GM18526 (cell line): ENCODE data around the gene NUAK1.

ENCODE experiments used
- POLR2A ChIP-seq: IDR thresholded peaks from 3 replicates; pipeline ENCODE4 v1.6.1; 2011; ENCODE audit not compliant: insufficient read length; ENCODE audit errors: extremely low read depth

NUAK1 gene

GRCh38 chr12:106125351-106126095 lies 13.2 kb downstream of the NUAK1 start:
- no peak for TF ChIP-seq POLR2A

- no peak for TF ChIP-seq POLR2A
Observed at GRCh38 chr12:106123551-106124081, 15.1 kb downstream of the NUAK1 start.

GRCh38 chr12:106123110-106123509 lies 15.6 kb downstream of the NUAK1 start:
- TF ChIP-seq POLR2A = no peak

- TF ChIP-seq POLR2A = no peak
Observed at GRCh38 chr12:106122004-106122403, 16.8 kb downstream of the NUAK1 start.

GRCh38 chr12:106120519-106121105 lies 18.1 kb downstream of the NUAK1 start:
- TF ChIP-seq POLR2A = no peak

GRCh38 chr12:106119301-106119700 lies 19.5 kb downstream of the NUAK1 start:
- TF ChIP-seq POLR2A = no peak

- no peak for TF ChIP-seq POLR2A
Observed at GRCh38 chr12:106118381-106119130, 20.2 kb downstream of the NUAK1 start.

GRCh38 chr12:106115440-106115839 lies 23.3 kb downstream of the NUAK1 start:
- no peak for TF ChIP-seq POLR2A

GRCh38 chr12:106114447-106115068 lies 24.2 kb downstream of the NUAK1 start:
- no peak for TF ChIP-seq POLR2A

GRCh38 chr12:106113824-106114446 lies 24.8 kb downstream of the NUAK1 start:
- no peak for TF ChIP-seq POLR2A

GRCh38 chr12:106113446-106113823 lies 25.3 kb downstream of the NUAK1 start:
- TF ChIP-seq POLR2A = no peak

GRCh38 chr12:106113042-106113441 lies 25.7 kb downstream of the NUAK1 start:
- TF ChIP-seq POLR2A = no peak

GRCh38 chr12:106112145-106112821 lies 26.5 kb downstream of the NUAK1 start:
- TF ChIP-seq POLR2A = no peak

- TF ChIP-seq POLR2A = no peak
Observed at GRCh38 chr12:106110626-106111300, 28.0 kb downstream of the NUAK1 start.

GRCh38 chr12:106109168-106109910 lies 29.4 kb downstream of the NUAK1 start:
- no peak for TF ChIP-seq POLR2A
